SK-N-MC (cell line): ENCODE results near the gene FCRLB.
"Not testable (repeated sequence)": the region's sequence is repeated elsewhere in the genome, so short reads cannot be mapped to it uniquely, and the experiment has no call there.

Experiments used
- DNase-seq: peaks from one replicate; pipeline ENCODE4 v3.0.0-alpha.2; 2011; ENCODE audit warnings: low read depth, low spot score
- H3K27ac ChIP-seq: fragments of 200-600 bp; sonication (generic); 2 replicates; pipeline ENCODE4 v1.5.1; 2016; ENCODE audit warnings: mixed run types
- H3K36me3 ChIP-seq: fragments of 200-600 bp; sonication (generic); 2 replicates; pipeline ENCODE4 v1.6.1; 2017; ENCODE audit warnings: antibody characterized with exemption, low read length, mixed read lengths; ENCODE audit not compliant: insufficient read depth
- H3K4me3 ChIP-seq: fragments of 200-600 bp; sonication (generic); 2 replicates; pipeline ENCODE4 v1.5.1; 2016
- H3K9ac ChIP-seq: fragments of 200-600 bp; sonication (generic); 2 replicates; pipeline ENCODE4 v1.8.0; 2017; ENCODE audit warnings: mixed run types, mixed read lengths; ENCODE audit not compliant: insufficient read length
- H3K9me3 ChIP-seq: fragments of 200-600 bp; sonication (generic); 2 replicates; pipeline ENCODE4 v1.6.1; 2017; ENCODE audit warnings: low read depth, mild to moderate bottlenecking, antibody characterized with exemption, low read length, moderate library complexity, mixed read lengths
- EZH2 ChIP-seq: fragments of 200-600 bp; sonication (generic); IDR thresholded peaks from one replicate; pipeline ENCODE4 v1.6.1; 2017; ENCODE audit warnings: antibody characterized with exemption
- FOXP2 ChIP-seq: optimal IDR thresholded peaks from 2 replicates; pipeline ENCODE3; 2011; ENCODE audit warnings: mild to moderate bottlenecking, moderate library complexity; ENCODE audit not compliant: insufficient read depth; ENCODE audit errors: extremely low read length, control extremely low read depth
- POLR2AphosphoS5 ChIP-seq: IDR thresholded peaks from 2 replicates; pipeline ENCODE4 v1.6.1; 2012; ENCODE audit warnings: mild to moderate bottlenecking, low read depth, low read length, borderline replicate concordance

Gene FCRLB

DNA sequence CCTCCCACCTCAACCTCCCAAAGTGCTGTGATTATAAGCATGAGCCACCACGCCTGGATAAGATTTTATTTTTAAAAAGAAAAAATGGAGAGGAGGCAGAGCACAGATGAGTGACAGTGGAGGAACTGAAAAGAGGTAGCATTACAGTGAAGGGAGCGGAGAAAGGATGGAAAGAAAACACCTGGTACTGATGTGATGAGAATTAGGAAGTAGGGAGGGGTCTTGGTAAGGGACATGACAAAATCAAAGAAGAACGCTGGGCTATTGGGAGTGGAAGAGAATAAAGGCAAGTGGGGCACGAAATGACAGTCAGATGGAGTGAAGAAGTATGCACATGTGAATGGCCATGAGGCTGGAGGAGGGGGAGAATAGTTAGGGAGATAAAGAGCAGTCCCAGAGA, 12.0 kb upstream of the FCRLB start:
- TF ChIP-seq FOXP2, result no peak
- TF ChIP-seq EZH2, result no peak
- TF ChIP-seq POLR2AphosphoS5, result no peak
- DNase-seq, result no peak

GRCh38 chr1:161710560-161710959, 10.8 kb upstream of the FCRLB start:
- H3K27ac ChIP-seq, result no peak overlapping the region
- no peak for DNase-seq
- no peaks in the 10 kb centered on the region for H3K36me3 ChIP-seq
- no peaks in the 10 kb centered on the region for H3K9me3 ChIP-seq
- no peak overlapping the region for H3K4me3 ChIP-seq
- TF ChIP-seq EZH2 (no peak), FOXP2 (no peak), POLR2AphosphoS5 (no peak)
- H3K9ac ChIP-seq, result no peak overlapping the region

More for the DNA sequence above, 12.0 kb upstream of the FCRLB start:
- Histone ChIP-seq H3K4me3 (no peak overlapping the region), H3K9me3 (no peaks in the 10 kb centered on the region), H3K36me3 (no peaks in the 10 kb centered on the region), H3K9ac (no peak overlapping the region), H3K27ac (no peak overlapping the region)

DNA sequence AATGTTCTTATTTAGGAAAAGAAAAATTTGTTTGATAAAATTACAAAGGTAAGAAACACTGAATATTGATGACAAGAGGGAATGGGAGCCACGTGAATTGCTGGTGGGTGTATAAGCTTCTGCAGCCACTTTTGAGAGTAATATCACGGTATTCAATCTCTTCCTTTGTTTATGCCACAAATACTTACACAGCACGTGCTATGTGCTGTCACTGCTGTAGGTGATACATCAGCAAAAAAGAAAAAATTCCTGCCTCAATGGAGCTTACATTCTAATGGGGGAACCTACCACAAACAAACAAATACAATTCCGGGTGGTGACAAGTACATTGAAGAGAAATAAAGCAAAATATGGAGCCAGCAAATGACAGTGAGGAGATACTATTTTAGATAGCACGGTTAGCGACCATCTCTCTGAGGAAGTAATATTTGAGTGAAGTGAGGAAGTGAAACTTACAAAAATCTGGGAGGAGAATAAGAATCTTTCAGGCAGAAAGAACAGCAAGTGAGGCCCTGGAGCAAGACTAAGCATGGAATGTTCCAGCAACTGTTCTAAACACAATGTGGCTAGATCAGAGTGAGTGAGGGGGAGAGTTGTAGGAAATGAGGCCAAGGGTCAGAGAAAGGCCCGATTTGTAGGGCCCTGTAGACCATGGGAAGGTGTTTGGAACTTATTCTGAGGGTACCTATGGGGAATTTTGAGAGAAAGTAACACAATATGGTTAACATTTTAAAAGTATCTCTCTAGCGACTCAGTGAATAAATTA, 2.6 kb upstream of the FCRLB start:
- TF ChIP-seq FOXP2, result no peak
- TF ChIP-seq EZH2, result no peak
- TF ChIP-seq POLR2AphosphoS5, result no peak
- no peak overlapping the region for H3K4me3 ChIP-seq
- H3K36me3 ChIP-seq, result no peaks in the 10 kb centered on the region
- no peak overlapping the region for H3K27ac ChIP-seq
- no peaks in the 10 kb centered on the region for H3K9me3 ChIP-seq
- no peak overlapping the region for H3K9ac ChIP-seq
- DNase-seq, result no peak

DNA sequence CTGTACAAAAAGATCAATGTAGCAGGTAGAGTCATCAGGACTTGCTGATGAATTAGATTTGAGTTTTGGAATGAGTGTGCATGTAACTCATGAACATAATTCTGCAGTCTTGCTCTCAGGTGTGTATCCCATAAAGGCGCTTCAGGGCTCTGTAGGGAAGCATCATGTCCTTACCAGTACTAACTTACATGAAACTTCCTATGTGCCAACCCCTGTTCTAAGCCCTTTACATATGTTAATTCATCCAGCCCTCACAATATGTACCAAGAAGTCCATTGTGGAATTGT, 2.1 kb upstream of the FCRLB start:
- Histone ChIP-seq H3K27ac (no peak overlapping the region), H3K9ac (no peak overlapping the region), H3K36me3 (no peaks in the 10 kb centered on the region), H3K4me3 (no peak overlapping the region), H3K9me3 (no peaks in the 10 kb centered on the region)
- TF ChIP-seq FOXP2 (no peak), EZH2 (no peak), POLR2AphosphoS5 (no peak)
- no peak for DNase-seq

DNA sequence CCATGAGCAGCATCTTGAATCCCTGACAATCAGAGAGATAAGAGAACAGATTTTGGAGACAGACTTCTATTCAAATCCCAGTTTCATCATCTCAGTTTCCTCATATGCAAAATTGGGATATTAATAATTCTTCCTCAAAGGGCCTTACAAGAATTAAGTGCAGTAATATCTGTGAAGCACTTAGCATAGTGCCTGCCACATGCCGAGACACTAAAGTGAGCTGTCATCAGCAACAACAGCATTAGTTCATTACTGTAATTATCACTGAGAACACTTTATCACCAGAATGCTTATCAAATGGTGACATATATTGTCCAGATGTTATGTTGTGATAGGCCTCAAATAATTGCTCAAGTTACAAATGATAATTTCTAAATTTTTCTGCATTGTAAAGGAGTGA, 922 bp upstream of the FCRLB start:
- Histone ChIP-seq H3K9ac (no peak overlapping the region), H3K4me3 (no peak overlapping the region), H3K27ac (no peak overlapping the region), H3K9me3 (no peaks in the 10 kb centered on the region), H3K36me3 (no peaks in the 10 kb centered on the region)
- DNase-seq, result no peak
- TF ChIP-seq POLR2AphosphoS5 (no peak), FOXP2 (no peak), EZH2 (no peak)

DNA sequence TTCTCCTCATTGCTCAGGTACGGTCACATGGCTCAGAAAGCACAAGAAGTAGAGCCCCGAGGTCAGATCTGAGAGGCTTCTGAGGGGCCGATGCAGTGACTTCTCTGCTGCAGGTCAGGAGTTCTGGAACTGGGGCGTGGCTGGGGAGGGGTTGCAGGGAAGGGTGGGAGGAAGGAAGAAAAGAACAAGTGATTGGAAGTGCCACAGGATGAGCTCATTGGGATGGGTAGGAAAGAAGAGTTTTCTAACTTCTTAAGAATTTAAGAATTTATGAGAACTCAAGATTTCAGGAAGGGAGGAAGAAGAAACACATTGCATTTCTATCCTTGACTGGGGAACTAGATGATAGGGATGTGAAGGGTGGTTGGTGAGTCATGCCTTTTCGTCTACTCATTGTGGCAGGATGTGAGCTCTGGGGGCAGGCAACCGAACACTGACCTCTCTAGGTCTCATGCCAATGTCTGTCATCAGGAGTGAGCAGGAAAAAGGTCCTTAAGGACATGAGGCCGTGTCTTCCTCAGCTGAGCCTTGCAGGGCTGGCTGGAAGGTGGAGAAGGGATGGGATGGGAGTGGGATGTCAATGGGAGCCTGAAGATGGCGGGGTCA, 497 bp downstream of the FCRLB start:
- H3K27ac ChIP-seq, result no peak overlapping the region
- no peak overlapping the region for H3K4me3 ChIP-seq
- DNase-seq, result no peak
- no peaks in the 10 kb centered on the region for H3K9me3 ChIP-seq
- no peaks in the 10 kb centered on the region for H3K36me3 ChIP-seq
- TF ChIP-seq EZH2 (no peak), FOXP2 (no peak), POLR2AphosphoS5 (no peak)
- no peak overlapping the region for H3K9ac ChIP-seq

- no peak for DNase-seq
- H3K27ac ChIP-seq, result no peak overlapping the region
- H3K9ac ChIP-seq, result no peak overlapping the region
- no peak overlapping the region for H3K4me3 ChIP-seq
- no peaks in the 10 kb centered on the region for H3K36me3 ChIP-seq
- no peaks in the 10 kb centered on the region for H3K9me3 ChIP-seq
- TF ChIP-seq POLR2AphosphoS5 (no peak), EZH2 (no peak), FOXP2 (no peak)
These were observed 1.1 kb downstream of the FCRLB start for GRCh38 chr1:161722406-161722805.

GRCh38 chr1:161723459-161724141, 2.3 kb downstream of the FCRLB start:
- no peaks in the 10 kb centered on the region for H3K9me3 ChIP-seq
- no peak for DNase-seq
- no peak overlapping the region for H3K27ac ChIP-seq
- TF ChIP-seq EZH2 (no peak), FOXP2 (no peak), POLR2AphosphoS5 (no peak)
- no peak overlapping the region for H3K4me3 ChIP-seq
- no peaks in the 10 kb centered on the region for H3K36me3 ChIP-seq
- H3K9ac ChIP-seq, result no peak overlapping the region

DNA sequence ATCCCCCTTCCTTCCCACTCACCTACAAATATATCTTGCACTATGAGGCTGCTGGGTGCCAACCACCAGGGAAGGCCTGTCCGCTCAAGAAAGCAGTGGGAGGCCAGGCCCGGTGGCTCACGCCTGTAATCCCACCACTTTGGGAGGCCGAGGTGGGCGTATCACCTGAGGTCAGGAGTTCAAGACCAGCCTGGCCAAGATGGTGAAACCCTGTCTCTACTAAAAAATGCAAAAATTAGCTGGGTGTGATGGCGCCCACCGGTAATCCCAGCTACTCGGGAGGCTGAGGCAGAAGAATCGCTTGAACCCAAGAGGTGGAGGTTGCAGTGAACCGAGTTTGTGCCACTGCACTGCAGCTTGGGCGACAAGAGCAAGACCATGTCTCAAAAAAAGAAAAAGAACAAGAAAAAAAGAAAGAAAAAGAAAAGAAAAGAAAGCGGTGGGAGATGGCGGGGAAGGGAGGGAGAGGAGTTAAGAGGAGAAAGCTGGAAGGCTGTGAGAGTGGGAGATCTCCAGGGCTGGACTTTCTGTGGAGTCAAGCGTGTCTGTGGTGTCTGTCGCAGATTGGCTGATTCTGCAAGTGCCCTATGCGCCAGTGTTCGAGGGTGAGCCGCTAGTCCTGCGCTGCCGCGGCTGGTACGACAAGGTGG, 4.0 kb downstream of the FCRLB start:
- not testable (repeated sequence) for H3K9me3 ChIP-seq, DNase-seq, H3K27ac ChIP-seq, H3K36me3 ChIP-seq, H3K9ac ChIP-seq
- peak overlapping the region; percentile 92 for H3K4me3 ChIP-seq
